ENCODE data around the gene TRAF2.

The TRAF2 gene

DNA sequence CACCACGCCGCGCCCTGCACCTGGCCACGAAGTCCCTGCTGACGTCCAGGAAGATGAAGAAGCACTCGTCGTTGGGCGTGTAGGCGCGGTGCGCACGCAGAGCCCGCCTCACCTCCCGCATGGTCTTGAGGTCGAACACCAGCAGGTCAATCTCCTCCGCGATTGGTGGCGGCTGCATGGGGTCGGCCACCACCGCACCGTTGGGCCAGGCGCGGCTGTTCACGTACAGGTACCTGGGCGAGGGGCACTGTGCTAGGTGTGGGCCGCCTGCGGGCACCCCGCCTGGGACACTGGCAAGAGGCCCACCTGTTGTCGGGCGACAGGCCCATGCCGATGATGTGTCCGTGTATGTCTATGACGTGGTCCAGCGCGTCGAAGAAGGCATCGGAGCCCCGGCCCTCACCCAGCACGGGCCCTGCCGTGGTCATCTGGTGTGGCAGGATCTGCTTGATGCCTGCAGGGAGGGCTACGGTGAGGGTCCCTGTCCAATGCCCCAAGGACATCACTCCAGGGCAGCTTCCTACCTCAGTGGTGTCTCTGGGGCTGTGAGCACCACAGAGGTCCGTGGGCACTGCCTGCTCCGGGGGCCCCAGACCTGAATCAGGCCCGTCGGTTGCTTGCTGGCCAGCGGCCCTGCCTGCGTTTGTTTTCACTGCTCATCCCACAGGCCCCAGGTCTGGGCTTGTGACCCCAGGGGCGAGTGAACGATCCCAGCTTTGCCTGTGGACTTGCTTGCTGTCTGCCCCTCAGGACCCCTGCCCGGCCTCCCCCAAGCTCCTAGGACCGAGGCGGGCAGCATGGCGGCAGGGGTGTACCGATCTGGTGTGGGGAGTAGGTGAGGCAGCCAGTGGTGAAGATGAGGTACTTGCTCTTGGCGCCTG lies 55.2 kb downstream of the TRAF2 start:
- no peak for ATAC-seq

DNA sequence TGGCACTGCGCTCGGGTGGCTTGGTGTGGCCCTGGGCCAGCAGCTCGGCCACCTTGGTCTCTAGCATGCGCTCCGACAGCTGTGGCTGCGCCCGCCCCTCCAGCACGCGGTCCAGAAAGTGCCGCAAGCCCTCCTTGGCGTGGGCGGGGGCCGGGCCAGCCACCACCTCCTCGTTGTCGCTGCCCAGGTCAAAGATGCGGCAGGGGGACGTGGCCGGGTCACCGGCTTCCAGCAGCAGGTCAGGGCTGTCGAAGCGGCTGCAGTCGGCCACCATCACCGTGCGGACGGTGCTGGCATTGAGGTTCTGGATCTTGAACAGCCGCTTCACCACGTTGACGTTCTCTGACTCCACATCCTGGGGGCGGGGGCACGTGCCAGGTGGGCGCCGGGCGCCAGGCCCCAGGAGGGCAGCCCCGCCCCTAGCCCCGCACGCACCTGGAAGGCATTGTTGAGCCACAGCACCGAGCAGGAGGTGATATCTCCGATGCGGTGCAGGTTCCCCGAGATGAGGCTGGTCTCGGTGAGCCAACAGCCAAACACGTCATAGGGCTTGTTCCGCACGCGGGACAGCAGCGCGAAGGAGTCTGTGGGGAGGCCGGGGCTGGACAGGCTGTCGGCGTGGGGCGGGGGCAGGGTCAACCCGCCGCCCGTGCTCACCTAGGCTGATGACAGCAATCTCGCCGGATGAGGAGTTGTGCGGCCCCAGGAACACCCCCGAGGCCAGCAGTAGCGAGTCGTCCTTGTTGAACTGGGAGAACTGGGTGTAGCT lies 56.0 kb downstream of the TRAF2 start:
- no peak for ATAC-seq

DNA sequence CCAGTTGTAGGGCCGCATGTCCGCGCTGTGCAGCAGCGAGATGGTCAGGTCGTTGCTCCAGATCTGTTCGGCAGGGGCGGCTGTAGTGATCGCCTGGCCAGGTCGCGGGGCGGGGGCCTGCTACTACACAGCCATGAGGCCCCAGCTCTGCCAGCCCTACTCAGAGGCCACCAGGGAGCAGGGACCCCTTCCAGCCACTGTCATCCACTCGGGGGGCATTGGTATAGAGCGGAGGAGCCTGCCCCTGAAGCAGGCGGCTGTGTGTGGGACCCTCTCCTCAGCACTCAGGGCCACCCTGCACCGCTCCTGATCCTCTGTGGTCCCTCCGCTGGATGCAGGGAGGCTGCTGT lies 56.5 kb downstream of the TRAF2 start:
- no peak for ATAC-seq

DNA sequence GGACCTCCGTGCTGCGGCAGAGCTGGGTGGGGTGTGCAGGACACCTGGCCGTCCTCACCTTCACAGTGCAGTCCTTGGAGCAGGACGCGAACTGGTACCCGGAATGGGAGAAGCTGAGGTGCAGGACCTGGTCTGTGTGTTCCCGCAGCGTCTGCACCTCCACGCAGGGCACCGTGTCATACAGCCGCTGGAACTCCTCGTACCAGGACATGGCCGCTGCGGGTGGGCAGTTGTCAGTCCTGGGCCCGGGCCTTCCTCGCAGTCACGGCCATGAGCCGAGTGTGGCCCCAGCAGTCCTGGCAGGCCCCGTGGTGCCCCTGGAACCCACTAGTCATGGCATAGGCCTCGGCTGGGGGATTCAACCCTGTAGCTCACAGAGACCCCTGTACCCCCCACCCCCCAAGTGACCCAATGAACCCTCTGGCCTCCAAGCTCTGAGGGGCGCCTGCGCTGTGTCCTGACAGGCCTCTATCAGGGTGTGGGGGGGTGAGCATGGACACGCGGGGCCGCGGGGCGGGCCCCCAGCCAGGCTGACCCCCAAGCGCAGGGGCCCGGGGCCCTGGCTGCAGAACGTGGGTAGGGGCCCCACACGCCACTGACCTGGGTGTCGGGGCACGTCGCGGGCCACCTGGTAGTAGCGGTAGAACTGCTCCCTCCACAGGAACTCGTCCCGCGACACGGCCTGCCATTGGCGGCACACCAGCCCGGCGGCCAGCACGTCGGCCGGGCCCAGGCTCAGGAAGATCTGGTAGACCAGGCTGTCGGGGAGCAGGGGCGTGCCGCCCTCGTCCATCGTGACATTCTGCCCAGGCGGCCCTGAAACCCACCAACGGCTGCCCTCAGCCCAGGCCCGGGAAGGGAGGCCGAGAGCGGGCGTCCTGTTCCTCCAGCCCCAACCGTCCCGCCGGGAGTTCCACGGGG lies 57.2 kb downstream of the TRAF2 start:
- ATAC-seq = peak; percentile 16 to 25

DNA sequence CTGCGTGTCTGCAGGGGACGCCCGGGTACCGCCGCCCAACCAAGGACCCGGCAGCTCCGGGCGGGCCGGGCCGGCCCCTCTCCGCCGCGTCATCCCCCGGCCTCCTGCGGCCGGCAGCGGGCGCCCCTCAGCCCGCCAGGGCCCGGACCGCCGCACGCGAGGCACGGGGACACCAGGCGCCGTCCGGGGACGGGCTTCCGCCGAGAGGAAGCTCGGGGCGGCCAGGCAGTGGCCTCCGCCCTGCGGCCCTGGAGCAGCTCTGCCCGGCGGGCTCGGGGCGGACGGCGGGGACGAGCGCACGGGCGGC lies 57.8 kb downstream of the TRAF2 start:
- ATAC-seq = peak; percentile 33 to 39

DNA sequence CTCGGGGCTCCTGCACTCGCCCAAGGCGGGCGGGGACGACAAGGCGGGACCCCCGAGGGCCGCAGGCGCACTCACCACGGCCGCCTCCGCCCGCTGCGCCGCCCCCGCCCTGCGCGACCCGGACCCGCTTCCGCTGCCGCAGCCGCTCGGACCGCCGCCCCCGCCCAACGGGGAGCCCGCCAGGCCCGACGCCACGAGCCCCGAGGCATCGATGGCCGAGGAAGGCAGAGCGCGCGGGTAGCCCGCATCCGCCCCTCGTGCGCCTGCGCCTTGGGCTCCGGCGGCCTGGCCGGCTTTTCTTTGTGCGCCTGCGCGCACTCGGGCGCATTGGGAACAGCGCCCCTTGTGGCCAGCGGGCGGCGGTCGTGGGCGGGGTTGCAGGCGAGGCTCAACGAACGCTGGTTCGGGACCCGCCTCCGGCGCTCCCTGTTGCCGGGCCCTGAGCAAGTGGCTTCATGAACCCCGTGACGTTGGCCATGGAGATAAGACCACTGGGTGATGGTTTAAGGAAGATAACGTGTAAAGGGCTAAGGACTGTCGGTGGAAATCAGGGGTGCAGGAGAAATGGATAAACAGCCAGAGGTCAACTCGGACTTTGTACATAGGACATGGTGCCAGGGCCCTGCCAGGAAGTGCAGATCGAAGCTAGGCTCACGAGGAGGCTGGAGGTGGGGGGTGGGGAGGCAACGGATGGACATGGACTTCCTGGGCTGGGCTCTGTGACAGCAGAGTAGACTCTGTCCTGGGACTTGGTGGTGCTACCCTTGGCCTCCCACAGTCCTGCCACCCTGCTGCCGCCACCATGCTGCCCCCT lies 58.4 kb downstream of the TRAF2 start, which contains the start of the genes C8G and FBXW5:
Gene C8G (plus strand): TSS at position 725 of the 814 bp plus-strand sequence. CDS start 78 bp downstream, at position 803.
Gene FBXW5 (minus strand): TSS at position 220 of the 814 bp plus-strand sequence. CDS start 655 bp downstream, outside the sequence.
- peak; percentile 76 to 83 for ATAC-seq

DNA sequence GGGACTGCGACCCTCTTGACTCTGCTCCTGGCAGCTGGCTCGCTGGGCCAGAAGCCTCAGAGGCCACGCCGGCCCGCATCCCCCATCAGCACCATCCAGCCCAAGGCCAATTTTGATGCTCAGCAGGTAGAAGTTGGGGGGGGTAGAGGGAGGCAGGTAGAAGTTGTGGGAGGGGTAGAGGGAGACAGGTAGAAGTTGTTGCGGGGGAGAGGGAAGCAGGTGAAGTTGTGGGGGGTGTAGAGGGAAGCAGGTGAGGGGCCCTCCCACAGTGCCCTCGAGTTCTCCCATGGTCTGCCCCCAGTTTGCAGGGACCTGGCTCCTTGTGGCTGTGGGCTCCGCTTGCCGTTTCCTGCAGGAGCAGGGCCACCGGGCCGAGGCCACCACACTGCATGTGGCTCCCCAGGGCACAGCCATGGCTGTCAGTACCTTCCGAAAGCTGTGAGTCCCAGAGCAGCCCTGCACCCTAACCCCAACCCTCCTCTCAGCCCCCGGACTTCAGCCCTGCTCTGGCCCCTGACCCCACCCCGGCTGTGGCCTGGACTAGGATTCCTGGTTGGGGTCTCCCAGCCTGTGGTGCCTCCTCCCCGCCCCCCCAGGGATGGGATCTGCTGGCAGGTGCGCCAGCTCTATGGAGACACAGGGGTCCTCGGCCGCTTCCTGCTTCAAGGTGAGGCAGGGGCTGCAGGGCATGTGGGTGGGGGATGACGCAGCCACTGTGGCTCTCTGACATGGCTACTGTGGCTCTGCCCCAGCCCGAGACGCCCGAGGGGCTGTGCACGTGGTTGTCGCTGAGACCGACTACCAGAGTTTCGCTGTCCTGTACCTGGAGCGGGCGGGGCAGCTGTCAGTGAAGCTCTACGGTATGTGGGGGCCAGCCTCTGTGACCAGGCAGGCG lies 59.3 kb downstream of the TRAF2 start:
- no peak for ATAC-seq

DNA sequence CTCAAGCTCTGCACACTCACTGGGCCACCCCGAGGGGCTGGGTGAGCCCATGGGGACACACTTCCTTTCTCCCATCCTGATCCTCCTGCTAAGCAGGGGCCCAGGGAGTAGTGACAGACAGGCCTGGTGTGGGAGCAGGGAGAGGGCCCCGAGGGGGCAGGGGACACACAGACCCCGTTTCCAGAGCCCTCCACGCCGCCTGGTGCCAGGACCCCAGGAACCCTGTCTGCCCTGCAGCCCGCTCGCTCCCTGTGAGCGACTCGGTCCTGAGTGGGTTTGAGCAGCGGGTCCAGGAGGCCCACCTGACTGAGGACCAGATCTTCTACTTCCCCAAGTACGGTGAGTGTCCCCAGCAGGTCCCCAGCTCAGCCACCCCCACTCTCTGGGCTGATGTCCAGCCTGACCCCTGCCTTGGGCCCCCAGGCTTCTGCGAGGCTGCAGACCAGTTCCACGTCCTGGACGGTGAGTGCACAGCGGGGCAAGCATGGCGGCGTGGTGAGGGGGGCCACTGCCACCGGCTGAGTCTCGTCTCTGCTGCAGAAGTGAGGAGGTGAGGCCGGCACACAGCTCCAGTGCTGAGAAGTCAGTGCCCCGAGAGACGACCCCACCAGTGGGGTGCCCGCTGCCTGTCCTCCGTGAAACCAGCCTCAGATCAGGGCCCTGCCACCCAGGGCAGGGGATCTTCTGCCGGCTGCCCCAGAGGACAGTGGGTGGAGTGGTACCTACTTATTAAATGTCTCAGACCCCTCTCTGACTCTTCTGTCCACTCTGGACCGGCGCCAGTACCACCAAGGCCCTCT lies 60.1 kb downstream of the TRAF2 start:
- no peak for ATAC-seq

DNA sequence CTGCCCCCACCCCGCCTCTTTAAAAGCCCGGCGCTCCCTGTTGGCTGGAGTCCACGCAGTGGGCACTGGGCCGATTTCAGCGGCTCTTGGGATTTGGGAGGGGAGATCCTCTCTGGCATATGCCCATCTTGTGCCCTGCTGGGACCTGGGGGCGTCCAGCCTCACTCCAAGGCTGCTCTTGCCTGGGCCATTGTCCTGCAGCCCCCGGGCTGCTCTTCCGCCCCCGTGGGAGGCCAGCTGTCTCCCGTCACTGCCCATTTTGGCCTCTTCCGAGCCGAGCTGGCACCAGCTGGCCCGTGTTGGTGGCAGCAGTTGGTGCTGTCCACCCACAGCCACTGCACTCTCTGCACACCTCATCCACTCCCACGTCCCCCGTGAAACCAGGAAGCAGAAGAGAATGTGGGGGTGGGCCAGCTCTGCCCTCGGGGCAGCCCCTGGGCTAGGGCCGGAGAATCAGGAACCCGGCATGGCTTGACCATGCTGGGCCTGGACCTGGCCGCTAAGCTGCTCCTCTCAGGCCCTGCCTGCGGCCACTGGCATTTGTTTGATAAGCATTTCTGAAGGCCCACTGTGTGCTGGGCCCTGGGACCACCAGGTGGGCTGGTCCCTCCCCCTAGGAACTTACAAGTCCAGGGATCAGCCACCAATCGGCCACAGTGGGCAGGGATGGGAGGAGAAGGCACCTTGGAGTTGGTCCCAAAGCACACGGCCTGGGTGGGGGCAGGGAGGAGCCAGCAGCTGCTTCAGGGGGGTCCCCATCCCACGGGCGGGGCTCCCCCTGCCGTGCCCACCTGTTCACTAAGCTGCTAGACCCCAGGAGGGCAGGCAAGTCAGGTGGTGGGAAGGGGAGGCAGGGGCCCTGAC lies 60.9 kb downstream of the TRAF2 start:
- no peak for ATAC-seq

DNA sequence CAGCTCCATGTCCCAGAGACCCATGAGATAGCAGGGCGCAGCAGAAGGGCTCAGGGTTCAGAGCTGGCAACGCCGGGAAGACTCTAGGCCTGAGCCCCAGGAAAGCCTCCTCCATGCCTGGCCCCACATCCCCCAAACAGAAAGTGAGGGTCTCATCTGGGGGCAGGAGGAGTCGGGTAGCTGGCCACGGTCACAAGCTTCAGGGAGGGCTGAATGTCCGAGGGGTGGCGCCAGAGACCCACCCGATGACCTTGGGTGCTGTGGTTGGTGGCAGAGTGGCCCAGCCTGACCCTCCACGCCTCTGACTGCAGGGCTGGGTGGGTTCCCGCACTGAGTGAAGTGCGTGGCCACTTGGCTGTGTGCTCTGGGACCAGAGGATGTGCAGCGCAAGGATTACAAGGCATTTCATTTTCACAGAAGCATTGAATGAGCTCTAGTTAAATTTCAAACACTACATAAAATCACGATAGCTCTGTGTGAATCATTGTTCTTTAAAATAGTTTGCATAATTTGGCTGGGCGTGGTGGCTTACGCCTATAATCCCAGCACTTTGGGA lies 61.7 kb downstream of the TRAF2 start:
- no peak for ATAC-seq

DNA sequence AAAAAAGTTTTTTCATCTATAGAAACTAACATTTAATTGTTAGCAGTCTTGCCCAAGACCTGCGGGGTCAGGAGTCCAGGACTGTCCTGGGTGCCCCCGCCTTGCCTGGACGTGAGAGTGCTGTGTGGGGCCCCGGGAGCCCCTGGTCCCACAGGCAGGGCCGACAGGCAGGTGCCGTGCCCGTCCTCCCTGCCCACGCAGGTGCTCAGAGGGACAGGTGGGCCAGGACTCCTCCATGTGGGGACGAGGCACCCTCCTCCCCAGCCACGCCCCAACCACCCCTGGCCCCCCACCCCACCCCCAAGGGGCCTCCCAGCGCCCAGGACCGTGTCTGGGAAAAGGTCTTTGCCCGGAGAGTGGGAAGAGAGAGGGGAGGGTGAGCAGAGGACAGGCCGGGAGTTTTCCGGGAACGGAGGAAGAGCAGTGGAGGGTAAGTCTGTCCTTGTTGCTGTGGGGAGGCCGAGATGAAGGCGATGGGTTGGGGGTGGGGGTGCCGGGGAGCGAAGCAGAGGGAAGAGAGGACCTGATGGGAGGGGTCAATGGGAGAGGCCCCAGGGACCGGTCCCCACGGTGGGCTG lies 63.0 kb downstream of the TRAF2 start:
- ATAC-seq = no peak

DNA sequence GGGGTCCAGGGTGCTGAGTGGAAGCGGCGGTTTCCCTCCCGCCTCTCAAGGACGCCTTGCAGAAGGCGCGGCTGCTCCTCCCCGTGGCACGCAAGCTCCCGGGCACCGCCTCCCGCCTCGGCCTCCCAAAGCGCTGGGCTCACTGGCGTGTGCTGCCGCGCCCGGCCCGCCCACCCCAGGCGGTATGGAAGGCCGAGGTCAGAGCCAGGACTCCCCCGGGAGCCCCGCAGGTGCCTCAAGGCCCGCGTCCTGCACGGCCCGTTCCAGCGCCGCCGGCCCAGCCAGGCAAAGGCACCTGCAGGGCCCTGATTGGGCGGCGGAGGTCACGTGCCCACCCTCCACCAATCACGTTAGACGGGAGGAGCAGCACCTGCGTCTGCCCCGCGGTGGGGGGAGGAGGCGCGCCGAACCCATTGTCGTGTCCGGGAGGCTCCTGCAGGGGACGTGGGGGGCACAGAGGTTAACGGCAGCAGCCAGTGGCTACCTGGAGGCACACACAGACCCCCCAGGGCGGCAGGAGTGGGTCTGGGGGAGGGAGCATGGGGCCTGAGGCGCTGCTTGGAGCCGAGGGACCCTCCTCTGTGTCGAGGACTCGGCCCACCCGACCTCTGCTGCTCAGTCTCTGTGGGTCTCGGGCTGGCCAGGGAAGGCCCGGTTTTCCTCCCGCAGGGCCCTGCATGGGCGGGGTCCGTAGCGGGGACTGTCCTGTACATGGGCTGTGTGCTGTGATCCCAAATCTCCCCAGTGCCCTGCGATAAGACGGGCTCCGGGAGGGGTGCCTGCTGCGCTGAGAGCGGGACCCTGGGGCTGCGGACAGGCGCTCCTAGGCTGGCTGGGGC lies 63.7 kb downstream of the TRAF2 start:
- peak; percentile 97 to 98 for ATAC-seq

DNA sequence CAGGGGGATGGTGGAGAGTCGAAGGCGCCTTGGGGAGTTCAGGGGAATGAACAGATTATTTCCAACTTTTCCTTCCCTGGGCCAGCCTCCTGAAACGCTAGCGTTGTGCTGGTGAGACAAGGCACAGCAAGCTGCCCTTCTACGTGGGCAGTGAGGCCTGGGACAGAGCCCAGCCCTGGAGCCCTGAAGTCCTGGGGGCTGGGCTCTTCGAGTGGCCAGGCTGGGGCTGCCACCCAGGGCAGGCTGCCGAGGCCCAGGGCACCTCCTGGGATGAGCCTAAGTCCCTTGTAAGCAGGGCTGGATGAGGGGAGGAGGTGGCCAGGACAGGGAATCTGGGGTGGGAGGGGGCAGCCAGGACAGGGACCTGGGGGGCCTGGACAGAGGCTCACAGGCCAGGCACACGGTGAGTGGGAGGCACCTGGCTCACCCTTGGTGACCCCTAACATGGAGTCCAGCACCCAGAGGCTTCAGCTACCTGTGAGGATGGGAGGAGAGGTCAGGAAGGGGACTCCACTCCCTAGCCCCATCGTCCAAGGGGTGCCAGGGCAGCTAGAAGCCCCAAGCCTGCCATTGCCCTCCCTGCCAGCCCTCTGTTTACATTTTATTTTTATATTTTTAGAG lies 64.5 kb downstream of the TRAF2 start:
- no peak for ATAC-seq

DNA sequence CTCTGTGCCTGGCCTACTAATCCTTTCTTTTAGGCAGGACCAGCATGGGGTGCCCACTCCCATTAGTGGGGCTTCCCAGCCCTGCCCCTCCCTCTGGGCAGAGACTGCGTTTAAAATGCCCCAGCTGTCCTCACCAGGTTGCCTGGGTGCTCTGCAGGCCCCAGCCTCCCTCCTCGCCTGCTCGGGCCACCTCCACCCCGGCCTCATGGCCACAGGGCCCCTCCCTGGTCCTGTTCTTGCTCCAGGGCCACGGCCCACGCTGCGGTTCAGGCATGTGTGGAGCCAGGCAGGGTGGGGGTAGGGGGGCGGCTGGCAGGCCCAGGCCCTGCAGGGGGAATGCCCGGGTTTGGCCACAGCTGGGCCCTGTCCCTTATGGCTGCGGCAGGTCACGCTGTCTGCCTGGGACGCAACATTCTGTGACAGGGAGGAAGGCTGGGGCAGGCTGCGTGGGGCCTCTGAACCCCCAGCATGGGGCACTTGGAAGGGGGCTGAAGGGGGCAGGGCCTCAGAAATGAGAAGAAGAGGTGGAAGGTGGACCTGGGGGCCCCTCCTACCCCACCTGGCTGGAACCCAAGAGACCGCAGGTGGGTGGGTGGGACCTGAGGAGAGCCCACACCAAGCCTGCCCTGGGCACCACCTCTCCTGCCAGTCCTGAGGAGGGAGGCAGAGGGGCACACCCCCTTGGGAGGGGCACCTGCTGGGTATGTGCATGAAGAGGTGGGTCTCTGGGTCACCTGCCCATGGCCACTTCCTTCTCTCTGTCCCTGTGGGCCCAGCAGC lies 65.4 kb downstream of the TRAF2 start, which contains the start of gene LCN12:
Gene LCN12 (plus strand): TSS at position 733 of the 780 bp plus-strand sequence. CDS start 55 bp downstream, outside the sequence.
- no peak for ATAC-seq

DNA sequence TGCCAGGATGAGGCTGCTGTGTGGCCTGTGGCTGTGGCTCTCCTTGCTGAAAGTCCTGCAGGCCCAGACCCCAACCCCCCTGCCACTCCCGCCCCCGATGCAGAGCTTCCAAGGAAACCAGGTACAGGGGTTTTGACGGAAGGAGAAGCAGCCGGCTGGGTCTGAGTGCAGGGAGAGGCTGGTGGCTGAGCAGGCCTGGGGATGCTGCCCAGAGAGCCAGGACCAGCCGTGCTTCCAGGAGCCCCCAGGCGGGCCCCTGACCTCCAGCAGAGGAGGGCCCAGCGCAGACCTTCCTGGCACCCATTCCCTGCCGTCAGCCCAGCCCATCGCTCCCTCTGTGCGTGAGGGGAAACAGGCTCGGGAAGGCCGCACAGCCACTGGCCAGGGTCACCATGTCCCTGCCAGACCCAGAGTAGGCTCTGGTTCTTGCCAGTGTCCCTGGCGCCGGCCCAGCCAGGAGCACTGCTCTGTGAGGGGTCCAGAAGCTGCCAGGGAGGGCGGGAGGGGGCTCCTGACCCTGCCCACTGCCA lies 66.1 kb downstream of the TRAF2 start:
- no peak for ATAC-seq
